ENCODE results near the gene PCSK9. TPM values are rescaled to one million over a fixed set of nuclear protein-coding genes. Genes with fewer than 3 reads are reported as not detected.

Gene PCSK9
- total RNA-seq, 1 donor from 2014 or later = 3.1 TPM

DNA sequence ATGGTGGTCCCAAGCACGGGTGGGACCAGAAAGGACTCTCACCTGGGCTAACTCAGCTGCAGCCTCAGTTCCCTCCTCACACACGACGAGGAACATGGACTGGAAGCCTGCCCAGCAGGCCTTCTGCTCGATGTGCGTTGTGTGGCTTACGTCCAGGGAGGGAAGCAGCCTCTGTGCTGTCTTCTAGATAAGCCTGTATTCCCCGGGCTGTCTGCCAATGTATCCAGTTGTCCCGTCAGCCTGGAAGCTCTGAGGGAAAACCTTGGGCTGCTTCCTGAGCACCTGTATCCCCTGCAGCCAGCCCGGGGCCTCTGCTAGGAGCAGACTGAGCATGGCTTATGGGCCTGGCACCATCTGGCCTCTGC, 10.5 kb downstream of the PCSK9 start:
- Histone ChIP-seq H3K9me3 (ENCODE audit: control insufficient read depth in 3 of 3, low read length in 3 of 3) (no peaks in the 10 kb centered on the region), H3K4me3 (ENCODE audit: low read length in 3 of 3) (no peak overlapping the region), H3K9ac (ENCODE audit: low read depth in 1 of 3, low read length in 3 of 3) (peak overlapping the region in 1 of 3 donors; percentile 8), H3K27me3 (ENCODE audit: control insufficient read depth in 3 of 3, insufficient read depth in 3 of 3, low read length in 3 of 3) (peaks cover 0 to 6% (median 0%) of the 10 kb centered on the region in 3 donors), H3K36me3 (ENCODE audit: control insufficient read depth in 3 of 3, insufficient read depth in 3 of 3, low read length in 3 of 3) (no peaks in the 10 kb centered on the region), H3K27ac (ENCODE audit: low read depth, low read length) (no peak overlapping the region), H3K4me1 (ENCODE audit: control insufficient read depth in 3 of 3, insufficient read depth in 3 of 3, low read length in 3 of 3) (peaks cover 0 to 17% (median 13%) of the 10 kb centered on the region in 3 donors)

DNA sequence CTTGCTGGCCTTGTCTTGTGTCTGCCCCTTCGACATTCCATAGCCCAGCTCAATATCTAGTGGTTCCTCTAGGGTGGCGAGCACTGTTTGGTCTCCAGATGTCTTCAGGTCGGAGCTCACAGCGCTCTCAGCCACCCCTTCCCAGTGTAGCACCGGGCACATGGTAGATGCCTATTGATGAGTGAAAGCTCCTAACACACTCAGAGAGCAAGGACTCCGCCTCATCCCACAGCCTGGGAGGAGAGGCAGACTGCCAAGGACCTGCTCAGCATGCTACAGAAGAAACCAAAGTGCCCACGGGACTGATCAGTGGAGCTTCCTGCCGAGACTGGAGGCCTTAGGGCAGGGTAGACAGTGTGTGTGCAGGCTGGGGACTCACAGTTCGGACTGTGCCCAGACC, 10.9 kb downstream of the PCSK9 start:
- Histone ChIP-seq H3K4me3 (ENCODE audit: low read length in 3 of 3) (no peak overlapping the region), H3K9me3 (ENCODE audit: control insufficient read depth in 3 of 3, low read length in 3 of 3) (no peaks in the 10 kb centered on the region), H3K27me3 (ENCODE audit: control insufficient read depth in 3 of 3, insufficient read depth in 3 of 3, low read length in 3 of 3) (peaks cover 0 to 5% (median 0%) of the 10 kb centered on the region in 3 donors), H3K27ac (ENCODE audit: low read depth, low read length) (no peak overlapping the region), H3K9ac (ENCODE audit: low read depth in 1 of 3, low read length in 3 of 3) (peak overlapping the region in 1 of 3 donors; percentile 8), H3K36me3 (ENCODE audit: control insufficient read depth in 3 of 3, insufficient read depth in 3 of 3, low read length in 3 of 3) (no peaks in the 10 kb centered on the region), H3K4me1 (ENCODE audit: control insufficient read depth in 3 of 3, insufficient read depth in 3 of 3, low read length in 3 of 3) (peaks cover 0 to 21% (median 13%) of the 10 kb centered on the region in 3 donors)

DNA sequence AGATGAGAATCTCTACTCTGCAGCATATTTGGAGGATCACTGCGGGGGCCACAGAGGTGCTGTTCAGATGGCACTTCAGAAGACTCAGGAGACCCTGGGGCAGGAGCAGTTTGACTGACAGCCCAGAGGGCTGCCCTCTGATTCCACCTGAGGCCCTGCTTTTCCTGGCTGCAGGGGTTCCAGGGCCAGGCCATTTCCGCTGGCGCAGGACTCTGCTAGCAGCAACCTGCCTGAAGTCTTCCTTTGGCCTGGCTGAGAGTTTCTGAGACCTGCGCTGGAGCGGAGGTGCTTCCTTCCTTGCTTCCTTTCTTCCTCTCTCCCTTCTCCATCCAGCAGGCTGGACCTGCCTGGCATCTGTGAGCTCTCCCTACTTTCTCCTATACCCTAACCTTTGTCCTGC, 11.8 kb downstream of the PCSK9 start:
- H3K4me3 ChIP-seq (ENCODE audit: low read length in 3 of 3) = no peak overlapping the region

DNA sequence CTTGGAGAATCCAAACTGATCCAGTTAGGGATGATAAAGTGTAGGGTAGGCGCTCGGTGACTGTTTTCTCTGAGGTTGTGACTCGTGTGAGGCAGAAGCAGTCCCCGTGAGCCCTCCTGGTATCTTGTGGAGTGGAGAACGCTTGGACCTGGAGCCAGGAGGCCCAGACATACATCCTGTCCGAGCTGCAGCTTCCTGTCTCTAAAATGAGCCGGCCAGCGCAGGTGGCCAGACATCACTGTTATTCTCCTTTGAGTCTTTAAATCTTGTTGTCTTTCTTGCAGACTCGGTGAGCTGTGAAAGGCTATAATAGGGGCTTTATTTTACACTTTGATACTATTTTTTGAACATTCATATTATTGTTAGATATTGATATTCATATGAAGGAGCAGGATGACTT, 12.3 kb downstream of the PCSK9 start:
- no peak overlapping the region for H3K4me3 ChIP-seq (ENCODE audit: low read length in 3 of 3)
- no peaks in the 10 kb centered on the region for H3K27me3 ChIP-seq (ENCODE audit: control insufficient read depth in 3 of 3, insufficient read depth in 3 of 3, low read length in 3 of 3)

More for the DNA sequence above, 11.8 kb downstream of the PCSK9 start:
- H3K9me3 ChIP-seq (ENCODE audit: control insufficient read depth in 3 of 3, low read length in 3 of 3) = no peaks in the 10 kb centered on the region
- H3K36me3 ChIP-seq (ENCODE audit: control insufficient read depth in 3 of 3, insufficient read depth in 3 of 3, low read length in 3 of 3) = no peaks in the 10 kb centered on the region
- no peaks in the 10 kb centered on the region for H3K27me3 ChIP-seq (ENCODE audit: control insufficient read depth in 3 of 3, insufficient read depth in 3 of 3, low read length in 3 of 3)
- H3K4me1 ChIP-seq (ENCODE audit: control insufficient read depth in 3 of 3, insufficient read depth in 3 of 3, low read length in 3 of 3) = peaks cover 0 to 26% (median 13%) of the 10 kb centered on the region in 3 donors
- H3K27ac ChIP-seq (ENCODE audit: low read depth, low read length) = no peak overlapping the region
- no peak overlapping the region for H3K9ac ChIP-seq (ENCODE audit: low read depth in 1 of 3, low read length in 3 of 3)

DNA sequence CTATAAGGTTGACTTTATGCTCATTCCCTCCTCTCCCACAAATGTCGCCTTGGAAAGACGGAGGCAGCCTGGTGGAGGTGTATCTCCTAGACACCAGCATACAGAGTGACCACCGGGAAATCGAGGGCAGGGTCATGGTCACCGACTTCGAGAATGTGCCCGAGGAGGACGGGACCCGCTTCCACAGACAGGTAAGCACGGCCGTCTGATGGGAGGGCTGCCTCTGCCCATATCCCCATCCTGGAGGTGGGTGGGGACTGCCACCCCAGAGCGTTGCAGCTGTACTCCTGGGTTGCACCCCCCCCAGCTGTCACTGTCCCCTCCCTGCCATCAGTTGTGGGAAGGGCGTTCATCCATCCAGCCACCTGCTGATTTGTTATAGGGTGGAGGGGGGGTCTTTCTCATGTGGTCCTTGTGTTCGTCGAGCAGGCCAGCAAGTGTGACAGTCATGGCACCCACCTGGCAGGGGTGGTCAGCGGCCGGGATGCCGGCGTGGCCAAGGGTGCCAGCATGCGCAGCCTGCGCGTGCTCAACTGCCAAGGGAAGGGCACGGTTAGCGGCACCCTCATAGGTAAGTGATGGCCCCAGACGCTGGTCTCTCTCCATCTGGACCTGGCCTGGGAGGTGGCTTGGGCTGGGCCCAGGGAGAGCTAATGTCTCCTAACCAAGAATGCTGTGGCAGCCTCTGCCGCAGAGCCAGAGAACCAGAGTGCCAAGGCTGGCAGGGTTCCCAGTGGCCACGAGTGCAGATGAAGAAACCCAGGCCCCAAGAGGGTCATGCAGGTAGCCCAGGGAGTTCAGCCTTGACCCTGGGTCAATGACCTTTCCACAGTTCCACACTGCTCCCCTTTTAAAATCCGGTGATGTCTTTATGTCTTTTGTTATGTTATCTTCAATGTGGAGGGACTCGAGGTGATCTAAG, 13.1 kb downstream of the PCSK9 start:
- H3K36me3 ChIP-seq (ENCODE audit: control insufficient read depth in 3 of 3, insufficient read depth in 3 of 3, low read length in 3 of 3) = no peaks in the 10 kb centered on the region
- peaks cover 0 to 26% (median 13%) of the 10 kb centered on the region in 3 donors for H3K4me1 ChIP-seq (ENCODE audit: control insufficient read depth in 3 of 3, insufficient read depth in 3 of 3, low read length in 3 of 3)
- H3K4me3 ChIP-seq (ENCODE audit: low read length in 3 of 3) = no peak overlapping the region
- H3K9me3 ChIP-seq (ENCODE audit: control insufficient read depth in 3 of 3, low read length in 3 of 3) = no peaks in the 10 kb centered on the region
- no peak overlapping the region for H3K9ac ChIP-seq (ENCODE audit: low read depth in 1 of 3, low read length in 3 of 3)
- no peaks in the 10 kb centered on the region for H3K27me3 ChIP-seq (ENCODE audit: control insufficient read depth in 3 of 3, insufficient read depth in 3 of 3, low read length in 3 of 3)
- H3K27ac ChIP-seq (ENCODE audit: low read depth, low read length) = no peak overlapping the region

More for the DNA sequence above, 12.3 kb downstream of the PCSK9 start:
- Histone ChIP-seq H3K9ac (ENCODE audit: low read depth in 1 of 3, low read length in 3 of 3) (no peak overlapping the region), H3K4me1 (ENCODE audit: control insufficient read depth in 3 of 3, insufficient read depth in 3 of 3, low read length in 3 of 3) (peaks cover 0 to 26% (median 13%) of the 10 kb centered on the region in 3 donors), H3K27ac (ENCODE audit: low read depth, low read length) (no peak overlapping the region), H3K9me3 (ENCODE audit: control insufficient read depth in 3 of 3, low read length in 3 of 3) (no peaks in the 10 kb centered on the region), H3K36me3 (ENCODE audit: control insufficient read depth in 3 of 3, insufficient read depth in 3 of 3, low read length in 3 of 3) (no peaks in the 10 kb centered on the region)

DNA sequence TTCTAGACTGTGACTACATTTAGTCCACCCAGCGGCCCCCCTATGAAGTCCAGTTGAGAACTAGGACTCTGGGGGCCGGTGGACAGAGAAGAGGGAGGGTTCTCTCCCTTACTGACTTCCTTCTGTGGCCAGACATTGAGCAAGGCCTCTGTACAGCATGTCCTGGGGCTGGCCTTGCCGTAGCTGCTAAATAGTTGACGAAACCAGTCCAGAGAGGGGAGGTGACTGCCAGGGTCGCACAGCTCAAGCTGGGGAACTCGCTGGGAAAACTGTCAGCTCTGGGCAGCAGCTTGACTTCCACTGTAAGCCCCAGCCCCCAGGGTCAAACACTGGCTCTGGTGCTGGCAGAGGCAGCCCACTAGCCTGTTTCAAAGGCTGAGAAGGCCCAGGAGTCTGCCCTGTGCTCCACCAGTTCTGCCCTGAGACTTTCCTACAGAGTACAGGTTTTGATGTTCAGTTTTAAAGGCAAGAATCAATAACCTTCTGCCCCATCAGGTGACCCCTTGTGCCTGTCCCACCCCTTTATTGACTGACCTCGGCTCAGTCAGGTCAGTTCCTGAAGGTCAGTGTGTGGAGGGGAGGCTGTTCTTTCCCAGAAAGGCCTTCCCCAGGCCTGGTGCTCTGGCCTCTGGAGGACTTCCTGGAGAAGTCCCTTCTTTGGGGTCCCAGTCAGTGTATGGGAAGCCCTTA, 14.1 kb downstream of the PCSK9 start:
- Histone ChIP-seq H3K4me3 (ENCODE audit: low read length in 3 of 3) (no peak overlapping the region), H3K4me1 (ENCODE audit: control insufficient read depth in 3 of 3, insufficient read depth in 3 of 3, low read length in 3 of 3) (peaks cover 0 to 26% (median 13%) of the 10 kb centered on the region in 3 donors), H3K9me3 (ENCODE audit: control insufficient read depth in 3 of 3, low read length in 3 of 3) (no peaks in the 10 kb centered on the region), H3K9ac (ENCODE audit: low read depth in 1 of 3, low read length in 3 of 3) (peak overlapping the region in 1 of 3 donors; percentile 57), H3K27ac (ENCODE audit: low read depth, low read length) (no peak overlapping the region), H3K27me3 (ENCODE audit: control insufficient read depth in 3 of 3, insufficient read depth in 3 of 3, low read length in 3 of 3) (no peaks in the 10 kb centered on the region), H3K36me3 (ENCODE audit: control insufficient read depth in 3 of 3, insufficient read depth in 3 of 3, low read length in 3 of 3) (no peaks in the 10 kb centered on the region)

DNA sequence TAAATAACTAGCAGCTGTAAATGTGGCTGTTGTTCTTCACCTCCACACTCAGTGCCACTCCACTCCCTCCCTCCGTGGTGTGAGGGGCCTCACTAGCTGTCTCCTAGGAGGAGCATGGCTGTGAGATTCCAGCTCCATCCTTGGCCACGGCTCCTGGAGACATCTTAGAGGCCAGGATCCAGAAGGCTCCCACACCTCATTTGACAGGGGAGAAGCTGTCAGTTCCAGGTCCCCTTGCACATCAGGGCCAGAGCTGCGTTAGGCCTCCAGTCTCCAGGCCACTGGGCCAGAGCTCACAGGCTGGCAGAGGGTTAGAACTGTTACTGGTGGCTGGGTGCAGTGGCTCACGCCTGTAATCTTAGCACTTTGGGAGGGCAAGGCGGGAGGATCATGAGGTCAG, 15.0 kb downstream of the PCSK9 start:
- Histone ChIP-seq H3K4me1 (ENCODE audit: control insufficient read depth in 3 of 3, insufficient read depth in 3 of 3, low read length in 3 of 3) (peaks cover 0 to 26% (median 13%) of the 10 kb centered on the region in 3 donors), H3K27me3 (ENCODE audit: control insufficient read depth in 3 of 3, insufficient read depth in 3 of 3, low read length in 3 of 3) (no peaks in the 10 kb centered on the region), H3K27ac (ENCODE audit: low read depth, low read length) (no peak overlapping the region), H3K9me3 (ENCODE audit: control insufficient read depth in 3 of 3, low read length in 3 of 3) (no peaks in the 10 kb centered on the region), H3K4me3 (ENCODE audit: low read length in 3 of 3) (no peak overlapping the region), H3K9ac (ENCODE audit: low read depth in 1 of 3, low read length in 3 of 3) (no peak overlapping the region), H3K36me3 (ENCODE audit: control insufficient read depth in 3 of 3, insufficient read depth in 3 of 3, low read length in 3 of 3) (no peaks in the 10 kb centered on the region)

DNA sequence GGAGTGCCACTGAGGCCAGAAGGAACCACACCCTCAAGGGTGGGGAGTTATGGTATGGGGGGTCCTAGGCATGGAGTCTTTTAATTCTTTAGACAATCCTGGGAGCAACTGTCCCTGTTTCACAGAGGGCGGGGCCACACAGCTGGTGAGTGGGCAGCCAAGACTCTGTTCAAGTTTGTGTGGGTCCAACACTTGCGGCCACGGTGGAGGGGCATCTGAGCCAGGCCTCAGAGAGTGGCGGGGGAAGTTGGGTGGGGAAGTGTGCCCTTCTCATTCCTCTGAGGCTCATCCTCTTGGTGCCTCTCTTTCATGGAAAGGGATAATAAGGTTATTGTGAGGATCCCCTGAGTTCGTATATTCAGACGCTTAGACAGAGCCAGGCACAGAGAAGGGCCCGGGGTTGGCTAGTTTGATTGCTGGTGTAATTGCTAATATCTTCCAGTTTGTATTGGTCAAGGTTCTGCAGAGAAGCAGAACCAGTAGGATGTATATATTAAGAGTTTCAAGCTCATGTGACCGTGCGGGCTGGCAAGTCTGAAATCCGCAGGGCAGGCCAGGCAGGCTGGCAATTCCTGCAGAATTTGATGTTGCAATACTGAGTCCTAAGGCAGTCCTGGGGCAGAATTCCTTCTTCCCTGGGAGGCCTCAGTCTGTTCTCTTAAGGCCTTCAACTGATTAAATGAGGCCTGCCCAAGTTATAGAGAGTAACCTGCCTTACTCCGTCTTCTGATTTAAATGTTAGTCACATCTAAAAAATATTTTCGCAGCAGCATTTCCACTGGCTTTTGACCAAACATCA, 15.9 kb downstream of the PCSK9 start:
- Histone ChIP-seq H3K4me1 (ENCODE audit: control insufficient read depth in 3 of 3, insufficient read depth in 3 of 3, low read length in 3 of 3) (peaks cover 0 to 26% (median 13%) of the 10 kb centered on the region in 3 donors), H3K27me3 (ENCODE audit: control insufficient read depth in 3 of 3, insufficient read depth in 3 of 3, low read length in 3 of 3) (no peaks in the 10 kb centered on the region), H3K4me3 (ENCODE audit: low read length in 3 of 3) (no peak overlapping the region), H3K9me3 (ENCODE audit: control insufficient read depth in 3 of 3, low read length in 3 of 3) (no peaks in the 10 kb centered on the region), H3K27ac (ENCODE audit: low read depth, low read length) (no peak overlapping the region), H3K36me3 (ENCODE audit: control insufficient read depth in 3 of 3, insufficient read depth in 3 of 3, low read length in 3 of 3) (no peaks in the 10 kb centered on the region), H3K9ac (ENCODE audit: low read depth in 1 of 3, low read length in 3 of 3) (peak overlapping the region in 1 of 3 donors; percentile 9)

DNA sequence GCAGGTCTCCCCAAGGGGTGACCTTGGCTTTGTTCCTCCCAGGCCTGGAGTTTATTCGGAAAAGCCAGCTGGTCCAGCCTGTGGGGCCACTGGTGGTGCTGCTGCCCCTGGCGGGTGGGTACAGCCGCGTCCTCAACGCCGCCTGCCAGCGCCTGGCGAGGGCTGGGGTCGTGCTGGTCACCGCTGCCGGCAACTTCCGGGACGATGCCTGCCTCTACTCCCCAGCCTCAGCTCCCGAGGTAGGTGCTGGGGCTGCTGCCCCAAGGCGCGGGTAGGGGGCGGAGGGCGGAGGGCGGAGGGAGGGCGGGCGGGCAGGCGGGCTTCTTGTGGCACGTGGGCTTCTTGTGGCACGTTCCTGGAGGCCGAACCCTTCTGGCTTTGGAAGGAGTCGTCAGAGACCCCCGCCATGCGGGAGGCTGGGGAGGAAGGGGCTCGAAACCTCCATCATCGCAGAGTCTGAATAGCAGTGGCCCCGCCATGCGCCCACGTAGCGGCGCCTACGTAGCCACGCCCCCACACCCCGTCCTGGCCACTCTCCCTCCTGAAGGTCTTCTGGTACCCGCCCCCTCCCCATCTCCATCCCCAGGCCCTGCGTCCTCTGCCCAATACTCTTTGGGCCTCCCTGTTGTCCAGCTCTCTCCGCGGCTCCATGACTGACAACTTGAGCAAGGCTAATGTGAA, 16.7 kb downstream of the PCSK9 start:
- no peaks in the 10 kb centered on the region for H3K9me3 ChIP-seq (ENCODE audit: control insufficient read depth in 3 of 3, low read length in 3 of 3)
- no peak overlapping the region for H3K4me3 ChIP-seq (ENCODE audit: low read length in 3 of 3)
- H3K27ac ChIP-seq (ENCODE audit: low read depth, low read length) = no peak overlapping the region
- H3K9ac ChIP-seq (ENCODE audit: low read depth in 1 of 3, low read length in 3 of 3) = no peak overlapping the region
- no peaks in the 10 kb centered on the region for H3K36me3 ChIP-seq (ENCODE audit: control insufficient read depth in 3 of 3, insufficient read depth in 3 of 3, low read length in 3 of 3)
- no peaks in the 10 kb centered on the region for H3K27me3 ChIP-seq (ENCODE audit: control insufficient read depth in 3 of 3, insufficient read depth in 3 of 3, low read length in 3 of 3)
- peaks cover 0 to 26% (median 13%) of the 10 kb centered on the region in 3 donors for H3K4me1 ChIP-seq (ENCODE audit: control insufficient read depth in 3 of 3, insufficient read depth in 3 of 3, low read length in 3 of 3)

Data from skeletal muscle tissue (tissue), 4 donors.